Lower leg skin (tissue), 4 donors: Measurements from ENCODE around the gene DCANP1. TPM values are rescaled to one million over a fixed set of nuclear protein-coding genes. Genes with fewer than 3 reads are reported as not detected.
A peak's percentile ranks its signal among the peaks of the same experiment; 100 is the strongest.

ENCODE experiments used
- DNase-seq, 2 donors: peaks; one replicate each; pipeline ENCODE4 v3.0.0-alpha.2; 2019; ENCODE audit warnings: low spot score in 2 of 2
- H3K4me3 ChIP-seq: fragments of 200-600 bp; sonication (generic); 2 replicates; pipeline ENCODE4 v1.5.1; 2017; ENCODE audit warnings: mild to moderate bottlenecking, low read depth; ENCODE audit not compliant: poor library complexity, severe bottlenecking
- POLR2A ChIP-seq, 2 donors: fragments of 450-650 bp; IDR thresholded peaks; one replicate each; pipeline ENCODE4 v1.6.1; 2016 to 2017; ENCODE audit warnings: antibody characterized with exemption in 2 of 2, mild to moderate bottlenecking in 1 of 2, moderate library complexity in 1 of 2
- WGBS, 2 donors: methylation state at CpG; one replicate each; pipeline ENCODE4 v1.1.5; 2018; 5-methylcytosine and 5-hydroxymethylcytosine counted together
- intact Hi-C: fragments of 100-400 bp; cut with DNase I; formaldehyde crosslinking; loops from one replicate; pipeline ENCODE4 v1.15.0; 2023; ENCODE audit warnings: low total_unique reads
- total RNA-seq, 4 donors: library from RNA; depleted of rRNA; stranded (reverse); fragments of >200 nt; gene quantifications; one replicate each; pipeline ENCODE4 v1.1.0, GENCODE V29; 2016
- TF ChIP-seq, protein P1 (sequence below), 3 donors: fragments of 450-650 bp; IDR thresholded peaks; one replicate each; pipeline ENCODE4 v1.5.1; 2016; ENCODE audit warnings: antibody characterized with exemption in 3 of 3, mild to moderate bottlenecking in 3 of 3, moderate library complexity in 2 of 3

DCANP1 gene
- total RNA-seq, 4 donors from 2014 or later: not detected

DNA sequence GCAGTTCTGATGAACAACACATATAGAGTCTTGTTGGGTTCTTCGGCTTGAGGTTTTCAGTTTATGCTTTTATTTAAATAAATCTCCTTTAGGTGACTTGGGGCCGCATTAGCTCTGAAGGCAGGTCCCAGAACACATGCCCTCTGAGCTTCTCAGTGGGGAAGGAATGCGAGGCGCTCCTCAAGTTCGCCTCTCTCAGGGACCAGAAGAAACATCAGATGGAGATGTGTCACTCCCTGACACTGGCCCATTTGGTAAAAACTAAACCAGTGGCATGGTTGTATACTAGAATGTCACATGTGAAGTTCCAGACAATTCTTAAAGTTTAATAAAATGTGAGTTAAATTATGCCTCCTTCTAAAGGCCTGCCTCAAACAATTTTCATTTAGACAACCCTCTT is 50.1 kb downstream of the DCANP1 start:
- H3K4me3 ChIP-seq: no peak overlapping the region
- 86 to 89% methylated on average over 5 of the region's 5 CpGs for whole genome bisulfite sequencing, 2 donors
- intact Hi-C loops: no loop called here
- no peak for DNase-seq
- TF ChIP-seq, protein P1, sequence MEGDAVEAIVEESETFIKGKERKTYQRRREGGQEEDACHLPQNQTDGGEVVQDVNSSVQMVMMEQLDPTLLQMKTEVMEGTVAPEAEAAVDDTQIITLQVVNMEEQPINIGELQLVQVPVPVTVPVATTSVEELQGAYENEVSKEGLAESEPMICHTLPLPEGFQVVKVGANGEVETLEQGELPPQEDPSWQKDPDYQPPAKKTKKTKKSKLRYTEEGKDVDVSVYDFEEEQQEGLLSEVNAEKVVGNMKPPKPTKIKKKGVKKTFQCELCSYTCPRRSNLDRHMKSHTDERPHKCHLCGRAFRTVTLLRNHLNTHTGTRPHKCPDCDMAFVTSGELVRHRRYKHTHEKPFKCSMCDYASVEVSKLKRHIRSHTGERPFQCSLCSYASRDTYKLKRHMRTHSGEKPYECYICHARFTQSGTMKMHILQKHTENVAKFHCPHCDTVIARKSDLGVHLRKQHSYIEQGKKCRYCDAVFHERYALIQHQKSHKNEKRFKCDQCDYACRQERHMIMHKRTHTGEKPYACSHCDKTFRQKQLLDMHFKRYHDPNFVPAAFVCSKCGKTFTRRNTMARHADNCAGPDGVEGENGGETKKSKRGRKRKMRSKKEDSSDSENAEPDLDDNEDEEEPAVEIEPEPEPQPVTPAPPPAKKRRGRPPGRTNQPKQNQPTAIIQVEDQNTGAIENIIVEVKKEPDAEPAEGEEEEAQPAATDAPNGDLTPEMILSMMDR (IDR thresholded peaks at IDR 0.05): no peak
- no peak for TF ChIP-seq POLR2A (IDR thresholded peaks at IDR 0.05)

DNA sequence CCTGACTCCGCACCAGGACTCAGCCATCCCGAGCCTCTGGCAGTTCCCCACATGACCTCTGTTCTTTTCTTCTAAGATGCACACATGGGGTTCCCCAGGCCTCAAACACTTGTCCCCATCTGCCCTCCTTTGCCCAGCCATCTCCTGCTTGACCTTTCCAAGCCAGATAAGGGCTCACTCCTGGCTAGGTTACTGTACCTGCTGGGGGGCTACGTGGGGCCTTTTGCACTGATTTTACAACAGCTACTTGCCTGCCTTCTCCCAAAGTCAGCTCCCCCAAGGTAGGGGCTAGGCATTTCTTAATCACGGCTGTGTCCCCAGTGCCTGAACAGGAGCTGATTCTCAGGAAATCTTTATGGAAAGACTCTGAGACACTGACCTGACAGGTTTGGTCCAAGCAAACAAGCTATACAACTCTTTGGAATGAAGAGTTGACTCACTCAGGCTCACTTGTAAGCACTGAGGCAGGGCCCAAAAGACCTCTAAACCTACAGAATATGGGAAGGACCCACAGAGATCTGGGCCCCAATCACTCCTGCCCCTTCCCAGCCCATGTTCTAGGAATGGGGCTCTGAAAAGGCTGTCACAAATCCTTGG is 50.6 kb downstream of the DCANP1 start:
- 66 to 72% methylated on average over 4 of the region's 4 CpGs for WGBS, 2 donors
- intact Hi-C loops: no loop called here
- no peak overlapping the region for H3K4me3 ChIP-seq
- TF ChIP-seq POLR2A (IDR thresholded peaks at IDR 0.05): no peak
- TF ChIP-seq, protein P1 (IDR thresholded peaks at IDR 0.05): no peak
- DNase-seq: peak in 1 of 2 donors; percentile 68

DNA sequence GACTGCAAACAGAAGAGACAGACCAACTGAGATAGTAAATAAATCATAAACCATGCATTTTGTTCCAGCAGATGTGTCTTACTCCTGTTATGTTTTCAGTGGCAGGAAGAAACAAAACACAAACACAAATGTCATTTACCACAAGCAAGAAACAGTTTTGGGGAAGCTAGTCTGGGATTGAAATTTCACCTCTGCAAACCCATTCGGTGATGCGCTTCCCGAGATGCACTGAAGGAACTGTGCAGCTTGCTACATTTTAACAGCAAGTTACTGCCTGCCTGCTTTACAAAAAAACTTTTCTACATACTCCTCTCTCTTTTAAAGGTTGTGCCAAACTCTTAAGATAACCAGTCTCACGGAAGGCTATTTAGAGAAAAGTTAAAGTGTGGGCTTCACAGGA is 51.3 kb downstream of the DCANP1 start:
- DNase-seq: no peak
- WGBS, 2 donors: 42 to 47% methylated on average over 4 of the region's 4 CpGs
- intact Hi-C loops: no loop called here
- no peak overlapping the region for H3K4me3 ChIP-seq
- TF ChIP-seq, protein P1 (IDR thresholded peaks at IDR 0.05): no peak
- no peak for TF ChIP-seq POLR2A (IDR thresholded peaks at IDR 0.05)

DNA sequence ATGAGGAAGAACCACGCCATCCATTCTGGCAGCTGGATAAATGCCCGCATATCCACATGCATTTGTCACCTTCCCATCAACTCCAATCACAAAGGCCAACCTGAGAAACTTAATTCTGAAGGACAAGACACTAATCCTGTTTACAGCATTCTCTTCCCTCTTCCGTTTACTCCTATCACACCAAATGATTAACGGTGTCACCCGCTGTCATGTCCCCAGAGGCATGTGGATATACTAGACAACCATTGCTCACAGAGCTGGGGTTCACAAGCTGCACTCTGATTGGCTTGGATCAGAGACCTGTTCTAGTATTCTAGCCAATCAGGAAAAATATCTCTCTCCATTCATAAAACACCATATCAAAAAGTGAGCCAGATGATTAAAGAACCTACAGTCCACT is 51.7 kb downstream of the DCANP1 start:
- intact Hi-C loops: no loop called here
- DNase-seq: no peak
- WGBS, 2 donors: 46 to 54% methylated on average over 5 of the region's 5 CpGs
- H3K4me3 ChIP-seq: no peak overlapping the region
- TF ChIP-seq, protein P1 (IDR thresholded peaks at IDR 0.05): no peak
- no peak for TF ChIP-seq POLR2A (IDR thresholded peaks at IDR 0.05)

Other genes with a start within 250 kb of the DCANP1 start
- 100 to 1,000 TPM; 196 to 234 (median 208) TPM for gene MACROH2A1, start 48.1 kb downstream of the DCANP1 start, total RNA-seq
- gene TIFAB, start 5.0 kb upstream of the DCANP1 start, total RNA-seq: under 1 TPM in 1 of 4 donors, not detected in 3; 0.10 TPM
- not detected for gene NEUROG1, start 88.6 kb upstream of the DCANP1 start, total RNA-seq
- 100 to 1,000 TPM; 157 to 344 (median 251) TPM for gene CXCL14, start 131.6 kb upstream of the DCANP1 start, total RNA-seq